ENCODE results near the gene RBMXL2. TPM values are rescaled to one million over a fixed set of nuclear protein-coding genes. Genes with fewer than 3 reads are reported as not detected.

Gene RBMXL2
- total RNA-seq: 0.21 and 0.50 TPM in 2 replicates

DNA sequence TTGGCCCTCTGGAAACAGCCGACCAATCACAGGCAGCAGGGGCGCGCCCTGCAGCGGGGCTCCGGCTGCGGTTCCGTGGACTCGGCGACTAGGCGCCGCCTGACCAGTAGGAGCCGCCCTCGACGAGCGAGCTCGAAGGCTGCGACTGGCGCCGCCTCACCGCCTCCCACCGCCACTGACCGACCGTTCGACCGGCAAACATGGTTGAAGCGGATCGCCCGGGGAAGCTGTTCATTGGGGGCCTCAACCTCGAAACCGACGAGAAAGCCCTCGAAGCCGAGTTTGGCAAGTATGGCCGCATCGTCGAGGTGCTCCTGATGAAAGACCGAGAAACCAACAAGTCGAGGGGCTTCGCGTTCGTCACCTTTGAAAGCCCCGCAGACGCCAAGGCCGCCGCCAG, at the start of gene RBMXL2:
Gene RBMXL2 (plus strand): TSS at position 78 of the 400 bp plus-strand sequence. CDS start 123 bp downstream, at position 201.
- Histone ChIP-seq H3K36me3 (ENCODE audit: control insufficient read depth, insufficient read depth, low read length) (no peaks in the 10 kb centered on the region), H3K27me3 (ENCODE audit: control insufficient read depth, insufficient read depth, low read length) (peaks cover 4% of the 10 kb centered on the region)

DNA sequence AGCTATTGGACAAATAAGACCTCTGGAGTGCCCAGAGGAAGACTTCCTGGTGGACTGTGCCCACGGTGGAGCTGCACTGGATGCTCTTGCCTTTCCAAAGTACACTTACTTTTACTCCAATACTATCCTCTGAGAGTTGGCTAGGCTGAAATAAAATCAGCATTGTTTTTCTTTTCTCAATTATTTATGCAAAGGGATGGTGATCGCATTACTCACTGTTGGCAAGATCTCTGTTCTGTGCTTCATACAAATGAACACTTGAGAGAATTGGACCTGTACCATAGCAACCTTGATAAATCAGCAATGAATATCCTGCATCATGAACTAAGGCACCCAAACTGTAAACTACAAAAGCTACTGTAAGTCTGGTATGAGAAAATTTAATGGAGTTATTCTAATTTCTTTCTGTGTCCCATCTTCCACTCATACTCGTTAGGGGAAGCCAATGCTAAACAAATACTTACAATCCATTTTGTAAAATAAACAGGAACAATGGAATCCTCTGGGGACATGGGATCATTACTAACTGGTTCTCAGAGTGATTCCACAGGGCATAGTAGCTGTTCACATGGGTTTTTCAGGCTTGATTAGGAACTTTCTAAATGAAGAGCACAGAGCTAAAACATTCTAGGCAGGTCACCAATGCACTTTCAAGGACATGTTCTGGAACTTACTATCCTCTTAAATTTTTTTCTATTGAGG, 42.2 kb upstream of the RBMXL2 start:
- H3K36me3 ChIP-seq (ENCODE audit: control insufficient read depth, insufficient read depth, low read length): no peaks in the 10 kb centered on the region
- no peaks in the 10 kb centered on the region for H3K27me3 ChIP-seq (ENCODE audit: control insufficient read depth, insufficient read depth, low read length)
- no peak overlapping the region for H3K4me3 ChIP-seq (ENCODE audit: low read depth, low read length)
- no peak for DNase-seq (ENCODE audit: low read depth)
- TF ChIP-seq CTCF (IDR thresholded peaks at IDR 0.05; ENCODE audit: insufficient read depth, low read length, poor library complexity, severe bottlenecking): no peak

More for the DNA sequence above, at the start of gene RBMXL2:
- no peak within 1 kb of the TSS for H3K4me3 ChIP-seq (ENCODE audit: low read depth, low read length)
- no peak for DNase-seq (ENCODE audit: low read depth)
- TF ChIP-seq CTCF (IDR thresholded peaks at IDR 0.05; ENCODE audit: insufficient read depth, low read length, poor library complexity, severe bottlenecking): no peak

DNA sequence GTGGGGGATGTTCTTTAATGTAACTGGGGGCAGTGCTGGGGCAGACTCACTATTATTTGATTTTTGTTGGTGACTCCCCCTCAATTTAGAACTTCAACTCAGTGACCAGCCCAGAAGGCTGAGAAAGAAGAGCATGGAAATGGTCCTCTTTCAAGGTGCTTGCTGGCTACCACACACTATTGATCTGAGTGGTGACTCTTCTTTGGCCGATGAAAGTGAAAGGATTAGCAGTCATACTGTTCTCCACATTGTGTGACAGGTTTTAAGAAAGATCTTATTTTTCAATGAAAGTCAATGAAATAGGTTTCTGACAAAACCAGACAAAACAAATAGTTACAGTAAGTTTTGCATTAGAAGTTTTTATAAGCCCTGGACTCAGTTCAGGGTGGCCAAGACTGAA, 38.6 kb upstream of the RBMXL2 start:
- TF ChIP-seq CTCF (IDR thresholded peaks at IDR 0.05; ENCODE audit: insufficient read depth, low read length, poor library complexity, severe bottlenecking): no peak
- no peak for DNase-seq (ENCODE audit: low read depth)
- Histone ChIP-seq H3K36me3 (ENCODE audit: control insufficient read depth, insufficient read depth, low read length) (no peaks in the 10 kb centered on the region), H3K27me3 (ENCODE audit: control insufficient read depth, insufficient read depth, low read length) (no peaks in the 10 kb centered on the region), H3K4me3 (ENCODE audit: low read depth, low read length) (no peak overlapping the region)

GRCh38 chr11:7056828-7057513, 31.8 kb upstream of the RBMXL2 start:
- Histone ChIP-seq H3K36me3 (ENCODE audit: control insufficient read depth, insufficient read depth, low read length) (no peaks in the 10 kb centered on the region), H3K27me3 (ENCODE audit: control insufficient read depth, insufficient read depth, low read length) (no peaks in the 10 kb centered on the region), H3K4me3 (ENCODE audit: low read depth, low read length) (no peak overlapping the region)
- no peak for TF ChIP-seq CTCF (IDR thresholded peaks at IDR 0.05; ENCODE audit: insufficient read depth, low read length, poor library complexity, severe bottlenecking)
- no peak for DNase-seq (ENCODE audit: low read depth)

GRCh38 chr11:7057641-7058040, 31.2 kb upstream of the RBMXL2 start:
- TF ChIP-seq CTCF (IDR thresholded peaks at IDR 0.05; ENCODE audit: insufficient read depth, low read length, poor library complexity, severe bottlenecking): no peak
- DNase-seq (ENCODE audit: low read depth): no peak
- Histone ChIP-seq H3K4me3 (ENCODE audit: low read depth, low read length) (no peak overlapping the region), H3K27me3 (ENCODE audit: control insufficient read depth, insufficient read depth, low read length) (no peaks in the 10 kb centered on the region), H3K36me3 (ENCODE audit: control insufficient read depth, insufficient read depth, low read length) (no peaks in the 10 kb centered on the region)
